Measurements from ENCODE around the gene MAD1L1. TPM values are rescaled to one million over a fixed set of nuclear protein-coding genes. Genes with fewer than 3 reads are reported as not detected.

The MAD1L1 gene
- total RNA-seq, 1 donor from 2014 or later, result 32.3 TPM

GRCh38 chr7:2154831-2155230, 77.9 kb downstream of the MAD1L1 start:
- Histone ChIP-seq H4K20me1 (ENCODE audit: insufficient read depth, low read length) (peaks cover 94% of the 10 kb centered on the region), H3K4me1 (ENCODE audit: insufficient read depth, low read length) (peaks cover 18% of the 10 kb centered on the region), H3K4me3 (ENCODE audit: insufficient read depth, low read depth, low read length) (no peak overlapping the region), H3K79me2 (ENCODE audit: insufficient read depth, low read length) (peaks cover 4% of the 10 kb centered on the region), H3K36me3 (ENCODE audit: insufficient read depth, low read length) (no peaks in the 10 kb centered on the region), H3K27ac (ENCODE audit: low read depth, low read length) (no peak overlapping the region), H2AFZ (ENCODE audit: low read depth, low read length) (no peak overlapping the region), H3K9me3 (ENCODE audit: insufficient read depth, low read depth, low read length) (no peaks in the 10 kb centered on the region), H3K27me3 (ENCODE audit: insufficient read depth, low read length) (no peaks in the 10 kb centered on the region), H3K9ac (ENCODE audit: low read length) (no peak overlapping the region), H3K4me2 (ENCODE audit: low read length) (no peak overlapping the region)
- Mint-ChIP-seq H3K4me1 (ENCODE audit: low read depth, unreplicated experiment) (peaks cover 8% of the 10 kb centered on the region), H3K27me3 (ENCODE audit: low read depth, unreplicated experiment) (no peaks in the 10 kb centered on the region), H3K9me3 (ENCODE audit: unreplicated experiment) (no peaks in the 10 kb centered on the region), H3K36me3 (ENCODE audit: low read depth, unreplicated experiment) (peaks cover 12% of the 10 kb centered on the region), H3K4me3 (ENCODE audit: unreplicated experiment) (no peak overlapping the region), H3K27ac (ENCODE audit: unreplicated experiment) (no peak overlapping the region)
- DNase-seq (ENCODE audit: low read depth), result no peak
- no peak for FAIRE-seq
- no peak for TF ChIP-seq EZH2 (IDR thresholded peaks at IDR 0.05; ENCODE audit: insufficient read depth, low read length)
- TF ChIP-seq, protein P1, sequence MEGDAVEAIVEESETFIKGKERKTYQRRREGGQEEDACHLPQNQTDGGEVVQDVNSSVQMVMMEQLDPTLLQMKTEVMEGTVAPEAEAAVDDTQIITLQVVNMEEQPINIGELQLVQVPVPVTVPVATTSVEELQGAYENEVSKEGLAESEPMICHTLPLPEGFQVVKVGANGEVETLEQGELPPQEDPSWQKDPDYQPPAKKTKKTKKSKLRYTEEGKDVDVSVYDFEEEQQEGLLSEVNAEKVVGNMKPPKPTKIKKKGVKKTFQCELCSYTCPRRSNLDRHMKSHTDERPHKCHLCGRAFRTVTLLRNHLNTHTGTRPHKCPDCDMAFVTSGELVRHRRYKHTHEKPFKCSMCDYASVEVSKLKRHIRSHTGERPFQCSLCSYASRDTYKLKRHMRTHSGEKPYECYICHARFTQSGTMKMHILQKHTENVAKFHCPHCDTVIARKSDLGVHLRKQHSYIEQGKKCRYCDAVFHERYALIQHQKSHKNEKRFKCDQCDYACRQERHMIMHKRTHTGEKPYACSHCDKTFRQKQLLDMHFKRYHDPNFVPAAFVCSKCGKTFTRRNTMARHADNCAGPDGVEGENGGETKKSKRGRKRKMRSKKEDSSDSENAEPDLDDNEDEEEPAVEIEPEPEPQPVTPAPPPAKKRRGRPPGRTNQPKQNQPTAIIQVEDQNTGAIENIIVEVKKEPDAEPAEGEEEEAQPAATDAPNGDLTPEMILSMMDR (IDR thresholded peaks at IDR 0.05; ENCODE audit: insufficient read depth, low read depth, low read length), result no peak

DNA sequence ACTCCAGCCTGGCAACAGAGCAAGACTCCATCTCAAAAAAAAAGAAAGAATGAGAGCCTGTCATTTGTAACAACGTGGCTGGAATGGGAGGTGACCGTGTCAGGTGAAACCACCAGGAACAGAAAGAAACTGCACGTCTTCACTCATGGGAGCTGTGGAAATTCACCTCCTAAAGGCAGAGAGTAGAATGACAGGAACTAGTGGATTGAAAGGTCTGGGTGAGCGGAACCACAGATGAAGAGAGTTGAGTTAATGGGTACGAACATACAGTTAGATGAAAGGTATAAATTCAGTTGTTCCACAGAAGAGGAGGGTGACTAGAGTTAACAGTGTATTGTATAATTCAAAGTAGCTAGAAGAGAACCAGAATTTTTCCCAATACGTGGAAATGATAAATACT, 78.6 kb downstream of the MAD1L1 start:
- Histone ChIP-seq H3K9ac (ENCODE audit: low read length) (no peak overlapping the region), H3K27me3 (ENCODE audit: insufficient read depth, low read length) (no peaks in the 10 kb centered on the region), H3K36me3 (ENCODE audit: insufficient read depth, low read length) (no peaks in the 10 kb centered on the region), H3K4me1 (ENCODE audit: insufficient read depth, low read length) (peaks cover 18% of the 10 kb centered on the region), H4K20me1 (ENCODE audit: insufficient read depth, low read length) (peaks cover 94% of the 10 kb centered on the region), H3K27ac (ENCODE audit: low read depth, low read length) (no peak overlapping the region), H2AFZ (ENCODE audit: low read depth, low read length) (no peak overlapping the region), H3K79me2 (ENCODE audit: insufficient read depth, low read length) (peaks cover 4% of the 10 kb centered on the region), H3K4me3 (ENCODE audit: insufficient read depth, low read depth, low read length) (no peak overlapping the region), H3K9me3 (ENCODE audit: insufficient read depth, low read depth, low read length) (no peaks in the 10 kb centered on the region), H3K4me2 (ENCODE audit: low read length) (no peak overlapping the region)
- Mint-ChIP-seq H3K4me1 (ENCODE audit: low read depth, unreplicated experiment) (peaks cover 8% of the 10 kb centered on the region), H3K36me3 (ENCODE audit: low read depth, unreplicated experiment) (peaks cover 12% of the 10 kb centered on the region), H3K4me3 (ENCODE audit: unreplicated experiment) (no peak overlapping the region), H3K27me3 (ENCODE audit: low read depth, unreplicated experiment) (no peaks in the 10 kb centered on the region), H3K27ac (ENCODE audit: unreplicated experiment) (no peak overlapping the region), H3K9me3 (ENCODE audit: unreplicated experiment) (no peaks in the 10 kb centered on the region)
- DNase-seq (ENCODE audit: low read depth), result no peak
- FAIRE-seq, result no peak
- TF ChIP-seq, protein P1 (IDR thresholded peaks at IDR 0.05; ENCODE audit: insufficient read depth, low read depth, low read length), result no peak
- no peak for TF ChIP-seq EZH2 (IDR thresholded peaks at IDR 0.05; ENCODE audit: insufficient read depth, low read length)

- Histone ChIP-seq H4K20me1 (ENCODE audit: insufficient read depth, low read length) (peaks cover 89% of the 10 kb centered on the region), H3K79me2 (ENCODE audit: insufficient read depth, low read length) (peaks cover 4% of the 10 kb centered on the region), H3K27ac (ENCODE audit: low read depth, low read length) (no peak overlapping the region), H3K36me3 (ENCODE audit: insufficient read depth, low read length) (no peaks in the 10 kb centered on the region), H3K9ac (ENCODE audit: low read length) (no peak overlapping the region), H3K4me3 (ENCODE audit: insufficient read depth, low read depth, low read length) (no peak overlapping the region), H3K4me2 (ENCODE audit: low read length) (no peak overlapping the region), H2AFZ (ENCODE audit: low read depth, low read length) (no peak overlapping the region), H3K4me1 (ENCODE audit: insufficient read depth, low read length) (peaks cover 9% of the 10 kb centered on the region), H3K9me3 (ENCODE audit: insufficient read depth, low read depth, low read length) (no peaks in the 10 kb centered on the region), H3K27me3 (ENCODE audit: insufficient read depth, low read length) (no peaks in the 10 kb centered on the region)
- H3K9me3 Mint-ChIP-seq (ENCODE audit: unreplicated experiment), result no peaks in the 10 kb centered on the region
- peaks cover 8% of the 10 kb centered on the region for H3K4me1 Mint-ChIP-seq (ENCODE audit: low read depth, unreplicated experiment)
- DNase-seq (ENCODE audit: low read depth) (no peak), FAIRE-seq (no peak)
- H3K27me3 Mint-ChIP-seq (ENCODE audit: low read depth, unreplicated experiment), result no peaks in the 10 kb centered on the region
- no peak overlapping the region for H3K27ac Mint-ChIP-seq (ENCODE audit: unreplicated experiment)
- peaks cover 12% of the 10 kb centered on the region for H3K36me3 Mint-ChIP-seq (ENCODE audit: low read depth, unreplicated experiment)
- TF ChIP-seq EZH2 (IDR thresholded peaks at IDR 0.05; ENCODE audit: insufficient read depth, low read length), result no peak
- TF ChIP-seq, protein P1 (IDR thresholded peaks at IDR 0.05; ENCODE audit: insufficient read depth, low read depth, low read length), result no peak
- no peak overlapping the region for H3K4me3 Mint-ChIP-seq (ENCODE audit: unreplicated experiment)
Measured at GRCh38 chr7:2152646-2153045, 80.1 kb downstream of the MAD1L1 start.
